DND-41 (cell line): Measurements from ENCODE around the gene APOC1.

Source experiments
- ATAC-seq: fragments of 200-7000 bp; cut with Tn5 transposase; 3 replicates; pipeline ENCODE4 v1.9.1; 2021; ENCODE audit warnings: low read depth; ENCODE audit not compliant: insufficient read depth
- DNase-seq: peaks from one replicate; pipeline ENCODE4 v3.0.0-alpha.2; 2020
- H2AFZ ChIP-seq: 2 replicates; pipeline ENCODE4 v1.6.0; 2012; ENCODE audit warnings: low read depth, low read length
- H3K27ac ChIP-seq: 2 replicates; pipeline ENCODE4 v1.5.1; 2012; ENCODE audit warnings: low read length, inconsistent platforms
- H3K27me3 ChIP-seq: fragments of 200-600 bp; sonication (generic); 2 replicates; pipeline ENCODE4 v1.6.0; 2012; ENCODE audit warnings: low read length, mild to moderate bottlenecking, inconsistent platforms; ENCODE audit not compliant: insufficient read depth, poor library complexity
- H3K36me3 ChIP-seq: 2 replicates; pipeline ENCODE4 v1.5.1; 2012; ENCODE audit warnings: low read length, inconsistent platforms; ENCODE audit not compliant: insufficient read depth
- H3K4me1 ChIP-seq: 2 replicates; pipeline ENCODE4 v1.5.1; 2012; ENCODE audit warnings: mild to moderate bottlenecking, low read length; ENCODE audit not compliant: insufficient read depth
- H3K4me2 ChIP-seq: 2 replicates; pipeline ENCODE4 v1.6.0; 2012; ENCODE audit warnings: mild to moderate bottlenecking, moderate library complexity, low read length, inconsistent platforms; ENCODE audit not compliant: insufficient read depth
- H3K4me3 ChIP-seq, 2 experiments: fragments of 200-600 bp in 1 of 2; shearing (Covaris generic) in 1 of 2; 2 replicates each; pipeline ENCODE4 v1.5.1; 2012 to 2016; ENCODE audit warnings: inconsistent platforms in 2 of 2, low read length in 2 of 2, mild to moderate bottlenecking in 2 of 2, low read depth in 1 of 2, moderate library complexity in 1 of 2
- H3K79me2 ChIP-seq: 2 replicates; pipeline ENCODE4 v1.6.0; 2012; ENCODE audit warnings: low read length, inconsistent platforms; ENCODE audit not compliant: insufficient read depth
- H3K9ac ChIP-seq: 2 replicates; pipeline ENCODE4 v1.6.0; 2012; ENCODE audit warnings: low read depth, mild to moderate bottlenecking, inconsistent platforms, low read length, moderate library complexity
- H3K9me3 ChIP-seq: 2 replicates; pipeline ENCODE4 v1.5.1; 2012; ENCODE audit warnings: low read length, moderate library complexity, mild to moderate bottlenecking, inconsistent platforms; ENCODE audit not compliant: insufficient read depth, severe bottlenecking
- H4K20me1 ChIP-seq: 2 replicates; pipeline ENCODE4 v1.6.0; 2012; ENCODE audit warnings: low read length; ENCODE audit not compliant: insufficient read depth
- CTCF ChIP-seq: IDR thresholded peaks from 2 replicates; pipeline ENCODE4 v1.5.1; 2012; ENCODE audit warnings: borderline replicate concordance, low read length, moderate library complexity, mild to moderate bottlenecking; ENCODE audit not compliant: poor library complexity, severe bottlenecking; ENCODE audit errors: extremely low read depth
- EZH2 ChIP-seq: IDR thresholded peaks from 3 replicates; pipeline ENCODE4 v1.6.1; 2012; ENCODE audit warnings: borderline replicate concordance, low read depth, mild to moderate bottlenecking, moderate library complexity, low read length, inconsistent platforms; ENCODE audit not compliant: severe bottlenecking

APOC1 gene

GRCh38 chr19:44968670-44969069 is 54.3 kb downstream of the APOC1 start:
- no peak overlapping the region for H3K9ac ChIP-seq
- H3K4me3 ChIP-seq, result no peak overlapping the region
- peaks cover 52% of the 10 kb centered on the region for H3K36me3 ChIP-seq
- H4K20me1 ChIP-seq, result peaks cover 9% of the 10 kb centered on the region
- no peak overlapping the region for H3K4me2 ChIP-seq
- TF ChIP-seq EZH2 (no peak), CTCF (no peak)
- no peak overlapping the region for H3K27ac ChIP-seq
- H2AFZ ChIP-seq, result no peak overlapping the region
- no peaks in the 10 kb centered on the region for H3K9me3 ChIP-seq
- no peak for DNase-seq
- no peaks in the 10 kb centered on the region for H3K4me1 ChIP-seq
- H3K27me3 ChIP-seq, result no peaks in the 10 kb centered on the region
- ATAC-seq, result no peak
- peaks cover 9% of the 10 kb centered on the region for H3K79me2 ChIP-seq
